AG10803 (cell line): Measurements from ENCODE around the gene TMEM245.

Experiments
- DNase-seq: peaks from one replicate; pipeline ENCODE4 v3.0.0; 2010; ENCODE audit warnings: low read depth
- H3K4me3 ChIP-seq: 2 replicates; pipeline ENCODE4 v1.5.1; 2011; ENCODE audit warnings: mild to moderate bottlenecking, low read length, control low read depth
- CTCF ChIP-seq: conservative IDR thresholded peaks from 2 replicates; pipeline ENCODE4 v1.5.1; 2011; ENCODE audit warnings: mild to moderate bottlenecking, low read length, control low read depth, inconsistent platforms

TMEM245 gene

DNA sequence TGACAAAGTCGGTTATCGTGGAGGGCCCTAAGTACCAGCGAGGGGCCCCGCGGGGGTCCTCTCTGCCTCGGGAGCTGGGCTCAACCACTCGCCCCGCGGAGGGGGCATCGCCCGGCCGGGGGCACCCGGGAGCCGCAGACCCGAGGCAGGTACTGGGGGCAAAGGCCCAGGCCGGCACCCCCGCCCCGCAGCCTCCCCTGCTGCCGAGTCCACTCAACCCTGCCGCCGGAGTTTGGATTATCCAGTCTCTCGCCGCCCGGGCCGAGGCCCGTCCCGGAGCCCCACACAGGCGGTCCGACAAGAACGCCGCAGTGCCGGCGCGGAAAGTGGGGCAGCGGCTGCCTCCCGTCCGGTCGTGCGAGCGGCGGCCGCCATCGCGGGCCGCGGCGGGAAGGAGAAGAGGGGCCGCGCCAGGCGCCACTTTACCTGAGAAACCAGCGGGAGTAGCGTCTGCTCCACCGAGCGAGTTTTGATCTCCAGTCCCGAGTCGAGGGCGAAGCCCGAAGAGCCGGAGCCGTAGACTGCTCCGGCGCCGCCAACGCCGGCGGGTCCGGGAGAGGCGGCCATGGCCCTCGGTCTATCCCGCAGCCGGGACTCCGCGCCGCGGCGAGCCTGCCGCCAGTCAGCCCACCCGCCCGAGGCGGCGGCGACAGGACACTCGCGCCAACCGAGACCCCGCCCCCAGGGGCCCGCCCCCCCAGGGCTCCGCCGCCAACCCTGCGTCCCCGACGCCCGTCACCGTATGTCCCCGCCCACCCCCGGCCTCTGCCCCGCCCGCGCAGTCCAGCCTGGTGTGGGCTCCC is 106.7 kb downstream of the TMEM245 start, which contains the start of gene CTNNAL1:
Gene CTNNAL1 (minus strand): TSS at position 624 of the 803 bp plus-strand sequence. CDS start 57 bp downstream, at position 567.
- H3K4me3 ChIP-seq: peak within 1 kb of the TSS; percentile 74
- DNase-seq: peak; percentile 86
- no peak for TF ChIP-seq CTCF

DNA sequence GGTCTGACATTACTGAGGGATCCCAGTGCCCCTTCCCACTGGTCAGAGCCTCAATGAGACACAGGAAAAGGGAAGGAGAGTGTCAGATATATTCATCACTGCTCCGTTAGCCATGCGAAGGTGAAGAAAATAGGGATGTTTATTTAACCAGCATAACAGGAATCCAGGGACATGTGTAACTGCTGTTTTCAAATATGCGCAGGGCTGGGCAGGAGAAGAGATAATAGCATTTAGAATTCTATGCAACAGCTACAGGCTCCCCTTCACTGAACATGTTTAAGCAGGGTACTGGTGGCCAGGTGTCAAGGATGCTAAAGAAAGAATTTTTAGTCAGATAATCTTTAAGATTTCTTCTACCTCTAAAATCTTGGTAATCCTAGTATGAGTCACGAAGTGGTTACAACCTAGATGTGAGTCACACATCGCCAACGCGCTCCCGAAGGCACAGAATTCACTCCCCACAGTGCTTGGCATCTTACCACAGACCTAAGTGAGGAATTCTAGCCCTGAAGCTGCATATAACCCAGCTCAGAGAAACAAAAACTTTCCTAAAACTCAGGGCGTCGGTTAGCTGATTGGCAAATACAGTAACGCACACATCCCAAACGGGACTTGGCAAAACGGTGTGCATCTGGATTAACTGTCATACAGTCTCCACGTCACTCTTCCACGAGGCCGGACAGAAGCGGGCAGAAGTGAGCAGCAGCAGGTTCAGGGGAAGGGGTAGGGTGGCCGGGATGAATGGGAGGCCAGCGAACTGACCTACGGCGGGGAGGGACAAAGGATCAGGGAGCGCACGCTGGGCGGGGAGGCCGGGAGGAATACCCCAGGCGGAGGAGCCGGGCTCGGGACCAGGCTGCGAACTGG is 107.5 kb downstream of the TMEM245 start:
- DNase-seq: peak; percentile 95
- peak overlapping the region; percentile 74 for H3K4me3 ChIP-seq
- no peak for TF ChIP-seq CTCF

DNA sequence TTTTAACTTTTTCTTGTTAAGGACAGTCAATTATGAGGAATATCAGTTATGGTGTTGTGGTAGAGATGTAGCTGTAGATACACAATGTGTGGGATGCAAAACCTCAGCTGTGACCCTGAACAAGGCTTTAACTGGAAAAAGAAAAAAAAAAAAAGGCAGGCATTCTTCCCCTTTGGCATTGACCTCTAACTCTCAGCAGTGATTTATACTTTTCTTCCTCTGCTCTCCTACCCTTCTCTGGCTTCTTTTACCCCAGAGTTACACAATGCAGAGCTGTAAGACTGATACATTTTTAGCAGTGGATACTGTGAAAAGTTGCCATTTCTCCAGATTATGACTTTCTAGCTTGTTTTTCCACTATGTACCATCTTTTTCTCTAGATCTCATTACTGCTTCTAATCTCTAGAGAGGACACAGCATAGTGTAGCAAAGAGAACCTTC is 108.5 kb downstream of the TMEM245 start:
- peak; percentile 51 for DNase-seq
- no peak for TF ChIP-seq CTCF
- peak overlapping the region; percentile 74 for H3K4me3 ChIP-seq

DNA sequence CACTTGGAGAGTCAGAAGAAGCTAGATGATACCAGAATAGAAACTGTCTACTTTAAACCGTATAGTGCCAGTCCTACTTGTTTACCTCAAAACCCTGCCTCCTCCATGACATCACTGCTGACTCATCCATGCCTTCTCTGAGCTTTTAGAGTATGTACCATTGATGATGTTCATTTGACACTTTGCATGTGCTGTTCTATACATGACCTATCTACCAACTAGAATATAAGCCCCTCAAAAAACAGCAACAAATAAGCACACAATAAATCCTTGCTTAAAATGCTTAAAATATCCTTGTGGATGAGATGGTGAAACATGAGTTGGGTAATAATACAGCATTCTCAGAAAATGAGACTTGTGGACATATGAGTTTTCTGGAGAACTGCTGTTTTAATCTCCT is 109.0 kb downstream of the TMEM245 start:
- DNase-seq: peak; percentile 57
- H3K4me3 ChIP-seq: no peak overlapping the region
- no peak for TF ChIP-seq CTCF

- TF ChIP-seq CTCF: no peak
- no peak for DNase-seq
- H3K4me3 ChIP-seq: no peak overlapping the region
Observed at GRCh38 chr9:109005678-109006077, 114.1 kb downstream of the TMEM245 start.

DNA sequence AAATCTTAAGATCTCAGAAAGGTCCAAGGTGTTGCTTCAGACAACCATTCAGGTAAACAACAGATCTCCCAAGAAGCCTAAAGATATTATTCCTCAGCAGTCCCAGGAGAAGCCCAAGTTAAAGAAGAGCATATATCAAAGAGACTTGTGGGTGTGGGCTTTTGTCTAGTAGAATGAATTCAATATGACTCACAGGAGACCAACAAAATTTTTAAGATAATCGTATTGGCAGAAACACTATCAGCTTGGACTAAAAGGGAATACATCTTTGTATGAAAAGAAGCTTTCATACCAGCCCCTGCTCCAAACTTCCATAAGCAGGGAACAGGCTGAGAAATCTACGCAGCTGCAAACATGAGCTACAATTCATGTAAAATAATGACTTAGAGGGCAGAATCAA is 116.6 kb downstream of the TMEM245 start:
- H3K4me3 ChIP-seq: no peak overlapping the region
- no peak for DNase-seq
- TF ChIP-seq CTCF: no peak
